HepG2 (cell line): Measurements from ENCODE around the gene SLC9A5. TPM values are rescaled to one million over a fixed set of nuclear protein-coding genes. Genes with fewer than 3 reads are reported as not detected.

ENCODE experiments used
- ATF1 ChIP-seq: IDR thresholded peaks from 2 replicates; pipeline ENCODE4 v1.6.1; 2016; ENCODE audit warnings: mild to moderate bottlenecking, control low read depth
- FOXA3 ChIP-seq: IDR thresholded peaks from 2 replicates; pipeline ENCODE4 v1.6.1; 2016; ENCODE audit warnings: missing genetic modification reagents, missing compliant biosample characterization
- FOXO1 ChIP-seq: sonication (generic); formaldehyde crosslinking; IDR thresholded peaks from 2 replicates; pipeline ENCODE4 v1.4.0; 2020; ENCODE audit warnings: missing genetic modification reagents
- MAFF ChIP-seq: IDR thresholded peaks from 2 replicates; pipeline ENCODE4 v1.6.1; 2011; ENCODE audit warnings: low read depth, low read length, improper control_type of control experiment
- NR2F1 ChIP-seq, 2 experiments: fragments of 450-650 bp in 1 of 2; formaldehyde crosslinking in 1 of 2; IDR thresholded peaks; 2 replicates each; pipeline versions ENCODE4 v1.5.0 to v1.6.1; 2016 to 2020; ENCODE audit warnings: mild to moderate bottlenecking in 1 of 2, missing compliant biosample characterization in 1 of 2, missing genetic modification reagents in 1 of 2, moderate library complexity in 1 of 2
- RFXAP ChIP-seq: sonication (generic); formaldehyde crosslinking; IDR thresholded peaks from 2 replicates; pipeline ENCODE4 v1.4.0; 2020; ENCODE audit warnings: missing genetic modification reagents, borderline replicate concordance
- RXRA ChIP-seq: sonication (generic); formaldehyde crosslinking; IDR thresholded peaks from 2 replicates; pipeline ENCODE4 v1.5.1; 2020; ENCODE audit warnings: missing genetic modification reagents
- RXRB ChIP-seq: IDR thresholded peaks from 2 replicates; pipeline ENCODE4 v1.6.1; 2016; ENCODE audit warnings: borderline replicate concordance, missing genetic modification reagents, missing compliant biosample characterization
- SALL2 ChIP-seq: sonication (generic); formaldehyde crosslinking; IDR thresholded peaks from 2 replicates; pipeline ENCODE4 v1.8.1; 2023; ENCODE audit warnings: mild to moderate bottlenecking, missing genetic modification reagents, inconsistent platforms
- SIX4 ChIP-seq: sonication (generic); formaldehyde crosslinking; IDR thresholded peaks from 2 replicates; pipeline ENCODE4 v1.4.0; 2020; ENCODE audit warnings: missing genetic modification reagents
- TBX2 ChIP-seq: sonication (generic); formaldehyde crosslinking; IDR thresholded peaks from 2 replicates; pipeline ENCODE4 v1.5.0; 2020; ENCODE audit warnings: missing genetic modification reagents, mild to moderate bottlenecking, borderline replicate concordance
- TGIF2 ChIP-seq: IDR thresholded peaks from 2 replicates; pipeline ENCODE4 v1.6.1; 2016; ENCODE audit warnings: control low read depth, missing compliant biosample characterization
- ZFP36L2 ChIP-seq: sonication (generic); formaldehyde crosslinking; IDR thresholded peaks from 2 replicates; pipeline ENCODE4 v1.4.0; 2020; ENCODE audit warnings: missing genetic modification reagents
- ZNF256 ChIP-seq: sonication (generic); formaldehyde crosslinking; conservative IDR thresholded peaks from 2 replicates; pipeline ENCODE4 v1.4.0; 2020; ENCODE audit warnings: missing genetic modification reagents
- ZNF264 ChIP-seq: sonication (generic); formaldehyde crosslinking; IDR thresholded peaks from 2 replicates; pipeline ENCODE4 v1.4.0; 2020; ENCODE audit warnings: missing genetic modification reagents
- ZNF33B ChIP-seq: sonication (generic); formaldehyde crosslinking; IDR thresholded peaks from 2 replicates; pipeline ENCODE4 v1.5.1; 2020; ENCODE audit warnings: mild to moderate bottlenecking, missing genetic modification reagents
- ZNF674 ChIP-seq: sonication (generic); formaldehyde crosslinking; IDR thresholded peaks from 2 replicates; pipeline ENCODE4 v1.5.0; 2020; ENCODE audit warnings: low read depth, mild to moderate bottlenecking, missing genetic modification reagents
- ZSCAN31 ChIP-seq: sonication (generic); formaldehyde crosslinking; IDR thresholded peaks from 2 replicates; pipeline ENCODE4 v1.5.0; 2020; ENCODE audit warnings: low read depth, mild to moderate bottlenecking, missing genetic modification reagents
- ZZZ3 ChIP-seq: sonication (generic); formaldehyde crosslinking; IDR thresholded peaks from 2 replicates; pipeline ENCODE4 v1.4.0; 2020; ENCODE audit warnings: missing genetic modification reagents, mild to moderate bottlenecking, borderline replicate concordance
- polyA plus RNA-seq, 8 experiments: library from polyadenylated mRNA; depleted of rRNA in 3 of 8; stranded (reverse) in 7 of 8; unstranded in 1 of 8; fragments of >200 nt; fragmentation: Illumina TruSeq in 4 of 8; extraction: Trizol in 4 of 8; gene quantifications; 2 replicates each; pipeline versions ENCODE4 v1.2.1 to v1.2.3, GENCODE V29; 2011 to 2016; ENCODE audit warnings: low read depth in 4 of 8, missing spikeins in 1 of 8, mixed read lengths in 1 of 8; ENCODE audit not compliant: insufficient read depth in 1 of 8
- total RNA-seq, 5 experiments: library from RNA; depleted of rRNA; stranded (reverse); fragments of >200 nt; fragmentation: Illumina TruSeq; extraction: Trizol; gene quantifications; 2 replicates each; pipeline ENCODE4 v1.2.3, GENCODE V29; 2016; ENCODE audit warnings: low read depth in 1 of 5
- TF ChIP-seq, protein P1 (sequence below): sonication (generic); formaldehyde crosslinking; IDR thresholded peaks from 2 replicates; pipeline ENCODE4 v1.5.0; 2020; ENCODE audit warnings: mild to moderate bottlenecking, missing genetic modification reagents
- TF ChIP-seq, protein P2 (sequence below): sonication (generic); formaldehyde crosslinking; conservative IDR thresholded peaks from 2 replicates; pipeline ENCODE4 v1.8.0; 2022; ENCODE audit warnings: low read depth, missing genetic modification reagents
- TF ChIP-seq, protein P3 (sequence below): sonication (generic); formaldehyde crosslinking; IDR thresholded peaks from 2 replicates; pipeline ENCODE4 v1.5.0; 2020; ENCODE audit warnings: missing genetic modification reagents

Gene SLC9A5
- total and polyA plus RNA-seq, 2 of the 13 experiments (the other 11 are each of a cell fraction or from before 2014, with no cell fraction given), result 0.58 to 1.4 TPM

DNA sequence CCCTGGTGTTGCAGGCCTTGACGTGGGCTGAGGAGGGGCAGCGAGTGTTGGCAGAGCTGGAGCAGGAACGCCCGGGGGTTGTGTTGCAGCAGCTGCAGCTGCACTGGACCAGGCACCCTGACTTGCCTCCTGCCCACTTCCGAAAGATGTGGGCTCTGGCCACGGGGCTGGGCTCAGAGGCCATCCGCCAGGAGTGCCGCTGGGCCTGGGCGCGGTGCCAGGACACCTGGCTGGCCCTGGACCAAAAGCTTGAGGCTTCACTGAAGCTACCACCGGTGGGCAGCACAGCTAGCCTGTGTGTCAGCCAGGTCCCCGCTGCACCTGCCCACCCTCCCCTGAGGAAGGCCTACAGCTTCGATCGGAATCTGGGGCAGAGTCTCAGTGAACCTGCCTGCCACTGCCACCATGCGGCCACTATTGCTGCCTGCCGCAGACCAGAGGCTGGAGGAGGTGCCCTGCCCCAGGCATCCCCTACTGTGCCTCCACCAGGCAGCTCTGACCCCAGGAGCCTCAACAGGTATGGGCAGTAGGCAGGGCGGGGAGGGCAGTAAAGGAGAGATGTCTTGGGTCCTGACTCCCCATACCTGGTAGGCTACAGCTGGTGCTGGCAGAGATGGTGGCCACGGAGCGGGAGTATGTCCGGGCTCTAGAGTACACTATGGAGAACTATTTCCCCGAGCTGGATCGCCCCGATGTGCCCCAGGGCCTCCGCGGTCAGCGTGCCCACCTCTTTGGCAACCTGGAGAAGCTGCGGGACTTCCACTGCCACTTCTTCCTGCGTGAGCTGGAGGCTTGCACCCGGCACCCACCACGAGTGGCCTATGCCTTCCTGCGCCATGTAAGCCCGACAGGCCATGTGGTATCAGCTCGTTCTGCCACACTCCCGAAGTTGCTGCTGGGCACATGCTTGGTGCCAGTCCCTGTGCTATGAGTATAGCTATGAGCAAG lies 36.2 kb downstream of the SLC9A5 start (continued):
- TF ChIP-seq FOXO1 (no peak), ZNF264 (CRISPR knock-in tag) (no peak), NR2F1 (CRISPR knock-in tag; IDR thresholded peaks at IDR 0.05) (no peak), ZZZ3 (CRISPR knock-in tag) (0 out of 2 replicates have a peak, but pooled peaks have one; percentile 43), RFXAP (CRISPR knock-in tag) (peak; percentile 36; the same call in 1 of the 2 replicates), FOXA3 (CRISPR knock-in tag) (no peak), ZNF674 (CRISPR knock-in tag) (no peak), RXRA (CRISPR knock-in tag) (peak; percentile 83), MAFF (no peak), ZFP36L2 (CRISPR knock-in tag) (no peak), ZNF256 (CRISPR knock-in tag) (no peak), TBX2 (CRISPR knock-in tag) (0 out of 2 replicates have a peak, but pooled peaks have one; percentile 20), ZNF33B (CRISPR knock-in tag) (no peak), RXRB (no peak), SIX4 (CRISPR knock-in tag) (no peak), SALL2 (CRISPR knock-in tag) (0 out of 2 replicates have a peak, but pooled peaks have one; percentile 61), ZSCAN31 (CRISPR knock-in tag) (no peak), TGIF2 (CRISPR knock-in tag) (no peak), ATF1 (CRISPR knock-in tag) (no peak)
- TF ChIP-seq, protein P1, sequence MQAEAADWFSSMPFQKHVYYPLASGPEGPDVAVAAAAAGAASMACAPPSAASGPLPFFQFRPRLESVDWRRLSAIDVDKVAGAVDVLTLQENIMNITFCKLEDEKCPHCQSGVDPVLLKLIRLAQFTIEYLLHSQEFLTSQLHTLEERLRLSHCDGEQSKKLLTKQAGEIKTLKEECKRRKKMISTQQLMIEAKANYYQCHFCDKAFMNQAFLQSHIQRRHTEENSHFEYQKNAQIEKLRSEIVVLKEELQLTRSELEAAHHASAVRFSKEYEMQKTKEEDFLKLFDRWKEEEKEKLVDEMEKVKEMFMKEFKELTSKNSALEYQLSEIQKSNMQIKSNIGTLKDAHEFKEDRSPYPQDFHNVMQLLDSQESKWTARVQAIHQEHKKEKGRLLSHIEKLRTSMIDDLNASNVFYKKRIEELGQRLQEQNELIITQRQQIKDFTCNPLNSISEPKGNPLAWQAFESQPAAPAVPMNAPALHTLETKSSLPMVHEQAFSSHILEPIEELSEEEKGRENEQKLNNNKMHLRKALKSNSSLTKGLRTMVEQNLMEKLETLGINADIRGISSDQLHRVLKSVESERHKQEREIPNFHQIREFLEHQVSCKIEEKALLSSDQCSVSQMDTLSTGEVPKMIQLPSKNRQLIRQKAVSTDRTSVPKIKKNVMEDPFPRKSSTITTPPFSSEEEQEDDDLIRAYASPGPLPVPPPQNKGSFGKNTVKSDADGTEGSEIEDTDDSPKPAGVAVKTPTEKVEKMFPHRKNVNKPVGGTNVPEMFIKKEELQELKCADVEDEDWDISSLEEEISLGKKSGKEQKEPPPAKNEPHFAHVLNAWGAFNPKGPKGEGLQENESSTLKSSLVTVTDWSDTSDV (CRISPR knock-in tag), result no peak
- TF ChIP-seq, protein P2, sequence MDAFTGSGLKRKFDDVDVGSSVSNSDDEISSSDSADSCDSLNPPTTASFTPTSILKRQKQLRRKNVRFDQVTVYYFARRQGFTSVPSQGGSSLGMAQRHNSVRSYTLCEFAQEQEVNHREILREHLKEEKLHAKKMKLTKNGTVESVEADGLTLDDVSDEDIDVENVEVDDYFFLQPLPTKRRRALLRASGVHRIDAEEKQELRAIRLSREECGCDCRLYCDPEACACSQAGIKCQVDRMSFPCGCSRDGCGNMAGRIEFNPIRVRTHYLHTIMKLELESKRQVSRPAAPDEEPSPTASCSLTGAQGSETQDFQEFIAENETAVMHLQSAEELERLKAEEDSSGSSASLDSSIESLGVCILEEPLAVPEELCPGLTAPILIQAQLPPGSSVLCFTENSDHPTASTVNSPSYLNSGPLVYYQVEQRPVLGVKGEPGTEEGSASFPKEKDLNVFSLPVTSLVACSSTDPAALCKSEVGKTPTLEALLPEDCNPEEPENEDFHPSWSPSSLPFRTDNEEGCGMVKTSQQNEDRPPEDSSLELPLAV (CRISPR knock-in tag), result no peak
- TF ChIP-seq, protein P3, sequence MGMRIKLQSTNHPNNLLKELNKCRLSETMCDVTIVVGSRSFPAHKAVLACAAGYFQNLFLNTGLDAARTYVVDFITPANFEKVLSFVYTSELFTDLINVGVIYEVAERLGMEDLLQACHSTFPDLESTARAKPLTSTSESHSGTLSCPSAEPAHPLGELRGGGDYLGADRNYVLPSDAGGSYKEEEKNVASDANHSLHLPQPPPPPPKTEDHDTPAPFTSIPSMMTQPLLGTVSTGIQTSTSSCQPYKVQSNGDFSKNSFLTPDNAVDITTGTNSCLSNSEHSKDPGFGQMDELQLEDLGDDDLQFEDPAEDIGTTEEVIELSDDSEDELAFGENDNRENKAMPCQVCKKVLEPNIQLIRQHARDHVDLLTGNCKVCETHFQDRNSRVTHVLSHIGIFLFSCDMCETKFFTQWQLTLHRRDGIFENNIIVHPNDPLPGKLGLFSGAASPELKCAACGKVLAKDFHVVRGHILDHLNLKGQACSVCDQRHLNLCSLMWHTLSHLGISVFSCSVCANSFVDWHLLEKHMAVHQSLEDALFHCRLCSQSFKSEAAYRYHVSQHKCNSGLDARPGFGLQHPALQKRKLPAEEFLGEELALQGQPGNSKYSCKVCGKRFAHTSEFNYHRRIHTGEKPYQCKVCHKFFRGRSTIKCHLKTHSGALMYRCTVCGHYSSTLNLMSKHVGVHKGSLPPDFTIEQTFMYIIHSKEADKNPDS (CRISPR knock-in tag), result no peak
